HG02973 (cell line): ENCODE data around the gene CDNF.
"Not testable (repeated sequence)": the region's sequence is repeated elsewhere in the genome, so short reads cannot be mapped to it uniquely, and the experiment has no call there.

Experiments
- ATAC-seq: cut with Tn5 transposase; IDR thresholded peaks from one replicate; pipeline ENCODE4 v1.9.1; 2021; ENCODE audit warnings: moderate library complexity; ENCODE audit not compliant: unreplicated experiment

CDNF gene

GRCh38 chr10:14837757-14838581, at the start of gene CDNF, which contains the start of the genes HSPA14 and MSANTD7:
Gene CDNF, minus strand, starts transcription at chr10:14838037. Its CDS starts 91 bp downstream, at chr10:14837946.
Gene HSPA14, plus strand, starts transcription at chr10:14838306. Its CDS starts 97 bp downstream, at chr10:14838403.
Gene MSANTD7, plus strand, starts transcription at chr10:14838306. Its CDS starts 3,979 bp downstream, at chr10:14842285.
- peak; percentile 93 for ATAC-seq

DNA sequence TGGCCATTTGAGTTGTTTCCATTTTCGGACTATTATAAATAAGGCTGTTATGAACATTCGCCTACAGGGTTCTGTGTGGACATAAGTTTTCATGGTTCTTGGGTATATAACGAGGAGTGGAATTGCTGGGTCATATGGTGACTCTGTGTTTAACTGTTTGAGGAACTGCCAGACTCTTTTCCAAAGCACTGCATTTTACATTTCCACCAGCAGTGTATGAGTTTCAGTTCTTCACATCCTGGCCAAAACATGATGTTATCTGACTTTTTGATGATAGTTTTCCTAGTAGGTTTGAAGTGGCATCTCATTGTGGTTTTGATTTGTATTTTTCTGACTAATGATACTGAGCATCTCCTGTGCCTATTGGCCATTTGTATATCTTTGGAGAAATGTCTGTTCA, 46.2 kb upstream of the CDNF start:
- ATAC-seq: no peak

DNA sequence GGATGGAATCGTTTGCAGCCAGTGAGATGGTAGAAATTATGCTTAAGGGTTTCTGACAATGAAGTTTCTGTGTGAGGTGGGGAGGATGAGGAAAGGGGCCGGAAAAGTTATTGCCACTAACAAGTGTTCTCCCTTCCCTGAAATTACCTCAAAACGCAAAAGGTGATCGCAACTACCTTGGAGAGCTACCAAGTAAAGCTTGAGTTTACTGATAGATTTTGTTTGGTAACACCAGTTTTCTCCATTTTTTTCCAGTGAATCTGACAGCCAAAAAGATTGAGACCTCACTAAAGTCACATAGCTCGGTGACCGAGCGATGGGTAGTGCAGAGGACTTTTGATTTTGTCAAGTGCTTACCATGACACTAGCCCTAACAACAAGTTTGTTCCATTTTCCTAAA, 42.4 kb upstream of the CDNF start:
- ATAC-seq: no peak

DNA sequence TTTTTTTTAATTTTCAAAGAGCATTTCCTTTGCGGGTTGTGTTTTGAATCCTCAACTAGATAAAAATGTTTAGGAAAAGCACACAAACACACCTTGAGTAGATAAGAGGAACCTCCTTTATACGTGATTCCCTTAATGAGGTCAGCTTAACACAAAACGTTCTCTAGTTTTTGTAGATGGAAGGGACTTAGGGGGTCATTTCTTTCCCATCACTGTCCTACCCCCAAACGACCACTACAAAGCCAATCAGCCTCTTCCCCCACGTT, 42.0 kb upstream of the CDNF start:
- no peak for ATAC-seq

GRCh38 chr10:14879124-14879927, 41.5 kb upstream of the CDNF start:
- peak; percentile 15 for ATAC-seq

DNA sequence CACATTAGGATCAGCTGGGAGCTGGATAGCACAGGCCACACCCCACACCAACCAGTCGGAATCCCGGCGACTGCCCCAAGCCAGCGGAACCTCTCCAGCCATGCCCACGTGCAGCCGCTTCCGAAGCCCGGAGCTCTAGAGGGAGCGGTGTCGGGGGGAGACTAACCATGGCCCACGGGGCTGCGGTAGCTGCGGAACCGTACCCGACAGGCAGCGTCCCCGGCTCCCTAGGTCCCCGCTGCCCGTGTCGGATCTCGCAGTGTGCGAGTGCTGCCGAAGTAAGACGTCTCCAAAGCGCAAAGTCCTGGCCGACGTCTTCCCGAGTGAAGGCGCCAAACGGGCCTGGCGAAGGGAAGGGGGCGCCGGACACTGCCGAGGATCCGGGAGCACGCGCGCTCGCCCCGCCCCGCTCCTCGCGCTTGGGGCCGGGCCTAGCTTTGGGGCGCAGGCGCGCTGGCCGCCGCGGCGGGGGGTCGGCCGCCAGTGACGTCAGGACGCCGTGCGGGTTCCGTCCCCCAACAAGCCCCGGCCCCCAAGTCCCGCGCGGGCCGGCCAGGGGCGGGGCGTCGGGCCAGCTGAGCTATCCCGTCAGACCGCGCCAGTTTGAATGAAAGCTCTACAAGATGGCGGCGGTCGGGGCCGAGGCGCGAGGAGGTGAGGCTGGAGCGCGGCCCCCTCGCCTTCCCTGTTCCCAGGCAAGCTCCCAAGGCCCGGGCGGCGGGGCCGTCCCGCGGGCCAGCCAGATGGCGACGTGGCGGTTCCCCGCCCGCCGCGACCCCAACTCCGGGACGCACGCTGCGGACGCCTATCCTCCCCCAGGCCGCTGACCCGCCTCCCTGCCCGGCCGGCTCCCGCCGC, 40.7 kb upstream of the CDNF start, which contains the start of gene SUV39H2:
TSS of gene SUV39H2 (plus strand) at position 601 of the 858 bp plus-strand sequence. CDS start at position 624, 23 bp downstream.
- peak; percentile 92 for ATAC-seq

DNA sequence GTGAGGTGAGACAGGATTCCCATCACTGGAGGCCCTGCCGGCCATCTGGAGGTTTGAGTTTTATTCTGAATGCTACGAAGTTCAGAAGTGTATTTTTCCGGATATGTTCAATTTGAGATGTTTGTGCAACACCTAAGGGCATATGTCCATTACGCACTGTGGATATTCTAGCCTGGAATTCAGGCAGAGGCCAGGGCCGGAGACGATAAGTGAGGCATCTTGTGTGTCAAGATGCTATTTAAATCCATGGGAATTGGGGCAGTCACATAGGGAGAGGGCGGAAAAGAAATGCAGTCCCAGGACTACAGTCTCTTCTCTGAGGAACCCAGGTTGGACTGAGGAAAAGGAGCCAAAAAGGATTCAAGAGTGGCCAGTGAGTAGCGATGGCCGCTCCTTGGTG, 38.9 kb upstream of the CDNF start:
- no peak for ATAC-seq

- ATAC-seq: no peak
Measured at GRCh38 chr10:14875941-14876340, 38.1 kb upstream of the CDNF start.

GRCh38 chr10:14873090-14873760, 35.4 kb upstream of the CDNF start:
- ATAC-seq: peak; percentile 43

DNA sequence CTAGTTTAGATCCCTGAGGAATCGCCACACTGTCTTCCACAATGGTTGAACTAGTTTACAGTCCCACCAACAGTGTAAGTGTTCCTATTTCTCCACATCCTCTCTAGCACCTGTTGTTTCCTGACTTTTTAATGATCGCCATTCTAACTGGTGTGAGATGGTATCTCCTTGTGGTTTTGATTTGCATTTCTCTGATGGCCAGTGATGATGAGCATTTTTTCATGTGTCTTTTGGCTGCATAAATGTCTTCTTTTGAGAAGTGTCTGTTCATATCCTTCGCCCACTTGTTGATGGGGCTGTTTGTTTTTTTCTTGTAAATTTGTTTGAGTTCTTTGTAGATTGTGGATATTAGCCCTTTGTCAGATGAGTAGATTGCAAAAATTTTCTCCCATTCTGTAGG, 27.0 kb upstream of the CDNF start:
- ATAC-seq: not testable (repeated sequence)

DNA sequence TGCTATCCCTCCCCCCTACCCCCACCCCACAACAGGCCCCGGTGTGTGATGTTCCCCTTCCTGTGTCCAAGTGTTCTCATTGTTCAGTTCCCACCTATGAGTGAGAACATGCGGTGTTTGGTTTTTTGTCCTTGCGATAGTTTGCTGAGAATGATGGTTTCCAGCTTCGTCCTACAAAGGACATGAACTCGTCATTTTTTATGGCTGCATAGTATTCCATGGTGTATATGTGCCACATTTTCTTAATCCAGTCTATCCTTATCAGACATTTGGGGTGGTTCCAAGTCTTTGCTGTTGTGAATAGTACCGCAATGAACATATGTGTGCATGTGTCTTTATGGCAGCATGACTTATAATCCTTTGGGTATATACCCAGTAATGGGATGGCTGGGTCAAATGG, 26.6 kb upstream of the CDNF start:
- ATAC-seq: not testable (repeated sequence)

GRCh38 chr10:14860791-14861190, 23.0 kb upstream of the CDNF start:
- ATAC-seq: no peak

DNA sequence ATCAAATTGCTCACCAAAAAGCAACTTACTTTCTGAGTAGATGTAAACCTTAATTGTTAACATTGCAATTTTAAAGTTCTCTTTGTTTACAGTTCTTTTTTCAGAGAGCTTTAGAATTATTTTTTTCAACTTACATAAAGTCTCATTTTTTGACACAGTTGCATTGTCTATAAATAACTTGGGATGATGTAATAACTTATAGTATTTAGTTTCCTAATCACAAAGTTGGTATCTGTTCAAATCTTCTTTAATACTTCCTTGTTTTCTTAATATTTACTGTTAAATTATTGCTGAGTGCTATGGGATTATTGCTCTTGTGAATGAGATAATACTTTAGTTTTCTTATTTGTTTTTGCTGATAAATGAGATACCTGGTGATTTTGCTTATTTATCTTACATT, 21.9 kb upstream of the CDNF start:
- no peak for ATAC-seq

DNA sequence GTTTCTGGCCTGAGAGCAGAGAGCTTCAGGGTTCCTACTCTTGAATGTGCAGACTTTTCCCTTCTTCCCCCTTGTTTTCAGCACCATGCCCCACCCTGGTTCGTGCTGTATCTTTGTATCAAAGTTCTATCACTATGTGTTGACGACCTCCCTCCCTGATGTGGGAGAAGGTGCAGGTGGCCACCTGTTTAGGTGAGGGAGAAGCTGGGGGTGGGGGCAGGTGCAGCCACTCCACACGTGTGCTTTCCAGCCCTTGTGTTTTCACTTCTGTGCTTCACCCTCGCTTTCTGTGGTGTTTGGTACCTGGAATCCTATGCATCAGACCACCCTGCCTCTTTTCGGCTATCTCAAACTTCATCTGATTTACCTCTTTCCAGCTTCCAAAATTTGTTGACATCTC, 21.2 kb upstream of the CDNF start:
- ATAC-seq: no peak

DNA sequence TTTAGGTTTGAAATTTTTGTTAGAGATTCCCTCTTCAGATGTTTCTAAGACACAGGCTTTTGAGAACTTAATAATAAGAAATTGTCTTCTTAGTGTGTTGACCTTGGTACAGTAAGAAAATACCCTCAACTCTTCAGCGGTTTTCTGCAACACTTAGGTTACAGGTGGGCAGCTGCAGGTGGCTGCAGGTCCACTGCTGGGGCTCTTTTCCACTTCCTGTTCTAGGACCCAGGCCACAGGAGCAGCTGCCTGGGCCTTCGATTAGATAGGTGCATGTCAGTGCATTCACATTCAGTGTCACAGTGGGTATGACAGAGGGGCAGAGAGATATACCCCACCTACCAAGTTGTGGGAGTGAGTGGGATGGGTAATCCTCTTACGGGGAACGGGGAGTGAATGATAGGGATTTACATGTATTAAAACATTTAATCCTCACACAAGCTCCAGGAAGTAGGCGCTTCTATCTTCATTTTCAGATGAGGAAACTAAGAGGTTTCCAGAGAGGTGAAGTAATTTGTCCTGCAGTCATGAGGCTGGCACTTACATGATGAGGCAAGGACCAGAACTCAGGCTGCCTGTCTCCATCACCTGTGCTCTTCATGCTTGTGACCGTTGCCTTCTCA, 20.6 kb upstream of the CDNF start:
- no peak for ATAC-seq

- no peak for ATAC-seq
Measured at GRCh38 chr10:14855453-14855852, 17.6 kb upstream of the CDNF start.

DNA sequence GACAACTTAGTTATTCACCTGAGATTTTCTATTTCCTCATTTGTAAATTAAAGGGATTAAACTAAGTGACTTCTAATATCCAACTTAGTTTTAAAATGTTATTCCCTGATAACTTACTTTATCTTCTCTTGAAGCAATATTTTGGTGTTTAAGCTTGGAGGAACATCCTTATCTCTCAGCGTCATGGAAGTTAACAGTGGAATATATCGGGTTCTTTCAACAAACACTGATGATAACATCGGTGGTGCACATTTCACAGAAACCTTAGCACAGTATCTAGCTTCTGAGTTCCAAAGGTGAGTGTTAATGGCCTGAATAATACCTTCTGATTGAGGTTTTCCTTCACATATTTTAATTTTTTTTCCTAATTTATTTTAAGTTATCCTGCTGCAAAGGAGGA, 14.4 kb upstream of the CDNF start:
- ATAC-seq: no peak

GRCh38 chr10:14844948-14845347, 7.1 kb upstream of the CDNF start:
- ATAC-seq: no peak

DNA sequence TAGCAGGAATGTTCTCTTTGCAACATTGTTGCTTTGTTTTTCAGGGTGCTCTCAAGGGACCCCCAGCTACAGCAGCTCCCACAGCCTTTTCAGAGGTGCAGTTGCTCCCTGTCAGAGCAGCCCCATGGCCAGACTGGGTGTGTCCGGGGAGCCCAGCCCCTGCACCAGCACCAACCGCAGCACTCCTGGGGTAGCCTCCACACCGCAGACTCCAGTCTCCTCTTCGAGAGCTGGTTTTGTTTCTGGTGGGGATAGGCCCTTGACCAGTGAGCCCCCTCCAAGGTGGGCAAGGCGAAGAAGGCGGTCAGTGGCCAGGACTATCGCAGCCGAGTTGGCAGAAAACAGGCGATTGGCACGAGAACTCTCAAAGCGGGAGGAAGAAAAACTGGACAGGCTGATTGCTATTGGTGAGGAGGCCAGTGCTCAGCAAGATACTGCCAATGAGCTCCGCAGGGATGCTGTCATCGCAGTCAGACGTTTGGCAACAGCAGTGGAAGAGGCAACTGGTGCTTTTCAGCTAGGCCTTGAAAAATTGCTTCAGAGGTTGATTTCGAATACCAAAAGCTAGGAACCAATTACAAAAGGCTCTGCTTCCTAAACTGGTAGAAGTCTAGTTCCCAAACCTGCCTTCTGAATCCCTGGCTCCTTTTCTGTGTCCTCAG, 5.6 kb upstream of the CDNF start:
- no peak for ATAC-seq

GRCh38 chr10:14840178-14840577, 2.3 kb upstream of the CDNF start:
- ATAC-seq: no peak
